HG03280 (cell line): ENCODE results near the gene POU2F1.
"Not testable (repeated sequence)": the region's sequence is repeated elsewhere in the genome, so short reads cannot be mapped to it uniquely, and the experiment has no call there.

Source experiments
- ATAC-seq: cut with Tn5 transposase; IDR thresholded peaks from one replicate; pipeline ENCODE4 v1.9.1; 2021; ENCODE audit warnings: mild to moderate bottlenecking, moderate library complexity; ENCODE audit not compliant: unreplicated experiment

Gene POU2F1

GRCh38 chr1:167230437-167230836 lies 9.8 kb downstream of the POU2F1 start:
- ATAC-seq, result no peak

GRCh38 chr1:167231873-167232450 lies 11.3 kb downstream of the POU2F1 start:
- ATAC-seq, result no peak

GRCh38 chr1:167232801-167233200 lies 12.1 kb downstream of the POU2F1 start:
- ATAC-seq, result no peak

GRCh38 chr1:167233373-167233772 lies 12.7 kb downstream of the POU2F1 start:
- no peak for ATAC-seq

- ATAC-seq, result no peak
Measured at GRCh38 chr1:167237000-167237399, 16.3 kb downstream of the POU2F1 start.

GRCh38 chr1:167238713-167239112 lies 18.0 kb downstream of the POU2F1 start:
- no peak for ATAC-seq

- no peak for ATAC-seq
Measured at GRCh38 chr1:167239257-167239656, 18.6 kb downstream of the POU2F1 start.

GRCh38 chr1:167244244-167244643 lies 23.6 kb downstream of the POU2F1 start:
- ATAC-seq, result no peak

GRCh38 chr1:167245168-167245567 lies 24.5 kb downstream of the POU2F1 start:
- not testable (repeated sequence) for ATAC-seq

- no peak for ATAC-seq
Measured at GRCh38 chr1:167246971-167247370, 26.3 kb downstream of the POU2F1 start.

GRCh38 chr1:167247754-167248153 lies 27.1 kb downstream of the POU2F1 start:
- ATAC-seq, result no peak

GRCh38 chr1:167248707-167249642 lies 28.3 kb downstream of the POU2F1 start:
- no peak for ATAC-seq

- ATAC-seq, result no peak
Measured at GRCh38 chr1:167249702-167250101, 29.0 kb downstream of the POU2F1 start.

GRCh38 chr1:167250482-167250881 lies 29.8 kb downstream of the POU2F1 start:
- ATAC-seq, result no peak

GRCh38 chr1:167251472-167251871 lies 30.8 kb downstream of the POU2F1 start:
- ATAC-seq, result no peak

GRCh38 chr1:167252986-167253385 lies 32.3 kb downstream of the POU2F1 start:
- ATAC-seq, result no peak

- no peak for ATAC-seq
Measured at GRCh38 chr1:167258858-167259257, 38.2 kb downstream of the POU2F1 start.

GRCh38 chr1:167262836-167263235 lies 42.1 kb downstream of the POU2F1 start:
- no peak for ATAC-seq

GRCh38 chr1:167263344-167263743 lies 42.7 kb downstream of the POU2F1 start:
- ATAC-seq, result no peak

GRCh38 chr1:167263819-167264464 lies 43.3 kb downstream of the POU2F1 start:
- no peak for ATAC-seq

GRCh38 chr1:167266965-167267364 lies 46.3 kb downstream of the POU2F1 start:
- no peak for ATAC-seq

- ATAC-seq, result no peak
Measured at GRCh38 chr1:167268347-167268787, 47.7 kb downstream of the POU2F1 start.
